ENCODE results near the gene SUCLG1.
"Not testable (repeated sequence)": the region's sequence is repeated elsewhere in the genome, so short reads cannot be mapped to it uniquely, and the experiment has no call there.

Gene SUCLG1

DNA sequence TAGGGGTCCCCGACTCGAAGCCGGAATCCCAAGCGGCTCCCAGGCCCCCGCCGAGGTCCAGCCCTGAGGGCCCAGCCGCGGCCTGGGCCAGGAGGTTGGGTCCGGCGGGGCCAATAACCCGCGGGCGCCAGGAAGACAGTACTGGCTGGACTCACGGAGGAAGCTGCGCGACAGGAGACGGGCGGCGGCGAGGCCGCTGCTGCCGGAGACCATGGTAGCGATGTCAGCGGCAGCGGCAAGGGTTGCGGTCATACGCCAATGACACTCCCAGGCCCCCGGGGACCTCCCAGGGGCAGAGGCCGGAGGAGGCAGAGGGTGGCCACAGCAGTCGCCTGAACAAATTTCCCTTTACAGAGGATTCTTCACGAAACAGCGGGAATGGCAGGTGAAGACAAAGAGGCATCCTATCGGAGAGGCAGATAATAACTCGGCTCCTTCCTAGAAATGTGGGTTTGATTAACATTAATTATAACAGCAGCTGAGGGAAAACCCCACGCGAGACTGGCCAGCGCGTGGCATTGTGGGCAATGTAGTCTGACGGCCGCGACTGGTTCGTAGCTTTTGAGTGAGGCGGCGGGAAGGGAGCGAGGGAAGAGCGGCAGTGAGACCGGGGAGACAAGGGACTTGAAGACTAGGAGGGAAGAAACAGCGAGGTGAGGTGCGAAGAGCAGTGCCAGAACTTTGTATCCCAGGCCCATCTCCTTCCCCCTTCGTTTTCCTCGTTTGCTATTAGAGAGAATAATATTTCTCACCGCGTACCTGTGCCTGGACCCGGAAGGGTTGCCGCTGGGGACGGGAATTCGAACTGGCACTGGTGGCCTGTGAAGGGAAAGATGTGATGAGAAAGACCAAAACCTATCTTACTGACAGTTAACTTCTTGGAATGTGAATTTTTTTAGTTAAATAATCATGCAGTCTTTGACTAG, at the start of gene SUCLG1:
Gene SUCLG1 (minus strand): TSS at position 263 of the 926 bp plus-strand sequence. CDS start 11 bp downstream, at position 252.
- peak; percentile 62 to 90 for DNase-seq

DNA sequence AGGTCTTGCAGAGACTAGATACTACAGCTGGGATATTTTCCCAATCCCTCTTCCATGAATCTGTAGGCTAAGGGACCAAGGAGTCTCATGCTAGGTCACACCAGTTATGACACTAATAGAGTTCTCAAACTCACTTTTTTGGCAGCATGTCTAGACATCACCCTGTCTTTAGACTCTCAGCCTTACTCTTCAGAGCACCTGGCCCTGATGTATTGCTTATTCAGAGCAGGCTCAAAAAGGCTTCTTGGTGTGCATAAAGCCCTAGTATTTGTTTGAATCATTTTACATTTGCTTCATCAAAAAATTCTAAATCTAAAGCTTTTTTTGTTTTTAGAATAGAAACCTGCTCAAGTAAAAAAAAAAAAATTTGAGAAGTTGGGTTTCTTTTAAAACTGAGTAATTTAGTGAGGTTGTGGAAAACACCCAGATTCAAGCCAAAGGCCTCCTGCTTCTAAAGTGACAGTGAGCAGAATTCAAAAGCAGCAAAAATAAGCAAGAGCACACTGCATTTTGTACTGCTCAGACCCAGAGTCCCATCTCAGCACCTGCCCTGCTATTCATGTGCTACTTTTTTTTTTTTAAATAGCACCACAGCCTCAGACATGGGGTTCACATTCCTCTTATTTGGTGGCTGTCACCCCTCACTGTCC, 39.2 kb upstream of the SUCLG1 start:
- DNase-seq, result no peak

DNA sequence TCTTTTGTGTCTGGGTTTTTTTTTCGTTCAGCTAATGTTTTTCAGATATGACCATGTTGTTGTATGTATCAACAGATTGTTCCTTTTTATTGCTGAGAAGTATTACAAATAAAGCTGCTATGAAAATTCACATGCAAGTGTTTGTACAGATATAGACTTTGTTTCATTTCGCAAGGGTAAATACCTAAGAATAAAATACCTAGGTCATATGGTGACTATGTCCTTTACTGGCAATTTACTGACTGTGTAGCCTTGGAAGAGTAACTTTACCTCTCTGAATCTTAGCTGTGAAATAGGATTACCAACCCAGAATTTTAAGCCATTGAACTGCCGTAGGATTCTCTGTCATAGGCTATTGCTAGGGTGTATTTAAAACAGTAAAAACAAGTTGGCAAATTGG, 38.2 kb upstream of the SUCLG1 start:
- DNase-seq, result no peak

DNA sequence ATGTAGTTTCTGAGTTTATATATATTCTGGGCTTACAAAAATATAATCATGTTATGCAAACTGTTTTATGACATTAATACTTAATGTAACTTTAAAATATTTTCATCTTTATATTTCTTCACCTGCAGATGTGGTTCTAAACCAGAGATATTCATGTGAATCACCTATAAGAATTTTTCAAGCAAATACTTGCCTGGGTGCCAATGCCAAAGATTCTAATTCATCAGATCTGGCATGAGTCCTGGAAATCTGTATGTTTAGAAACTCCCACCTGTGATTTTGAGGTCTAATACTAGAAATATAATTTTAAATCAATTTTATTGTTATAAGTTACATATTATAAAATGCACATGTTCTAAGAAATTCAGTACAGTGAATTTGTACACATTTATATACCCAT, 37.3 kb upstream of the SUCLG1 start:
- DNase-seq, result no peak

DNA sequence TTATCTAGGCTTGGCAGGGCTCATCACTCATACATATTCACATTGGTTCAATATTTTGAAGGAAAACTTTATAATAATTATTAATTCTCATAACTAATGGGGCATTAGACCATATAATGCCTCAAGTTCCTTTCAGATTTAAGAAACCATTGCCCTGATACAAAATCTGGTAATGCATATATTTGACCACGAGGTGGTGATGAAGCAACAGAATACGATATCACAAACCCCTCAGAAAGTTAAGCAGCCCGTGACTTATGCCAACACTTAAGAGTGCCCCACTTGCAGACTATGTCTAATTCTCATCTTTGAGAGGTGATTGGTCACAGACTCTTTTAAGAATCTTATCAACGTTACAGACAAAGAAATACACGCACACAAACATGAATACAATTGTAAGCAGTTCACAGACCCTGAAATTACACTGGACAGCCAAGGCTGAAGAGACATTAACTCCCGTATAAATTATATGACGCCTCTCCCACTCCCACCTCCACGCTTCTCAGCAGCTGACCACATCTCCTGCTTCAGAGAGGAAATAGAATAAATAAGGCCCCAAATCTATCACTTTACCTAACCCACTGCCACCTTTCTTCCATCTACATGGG, 36.6 kb upstream of the SUCLG1 start:
- peak; percentile 17 to 65 for DNase-seq

DNA sequence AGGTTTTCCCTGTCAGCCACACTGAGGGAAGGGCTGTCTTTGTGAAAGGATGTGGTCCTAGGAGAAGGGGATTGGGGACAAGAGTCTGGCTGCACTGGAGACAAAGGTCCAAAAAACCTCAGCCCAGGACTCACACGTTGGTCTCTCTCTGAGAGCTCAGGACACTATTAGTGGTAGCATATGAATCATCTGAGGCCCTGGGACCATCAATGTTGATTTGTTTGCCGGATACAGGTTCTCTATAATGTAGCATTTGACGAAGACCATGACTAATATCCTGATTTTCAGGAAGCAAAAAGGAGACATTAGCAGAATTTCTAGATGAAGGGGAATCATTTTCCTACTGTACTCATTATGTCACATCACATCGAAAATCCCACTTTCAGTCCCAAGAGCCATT, 35.0 kb upstream of the SUCLG1 start:
- no peak for DNase-seq

DNA sequence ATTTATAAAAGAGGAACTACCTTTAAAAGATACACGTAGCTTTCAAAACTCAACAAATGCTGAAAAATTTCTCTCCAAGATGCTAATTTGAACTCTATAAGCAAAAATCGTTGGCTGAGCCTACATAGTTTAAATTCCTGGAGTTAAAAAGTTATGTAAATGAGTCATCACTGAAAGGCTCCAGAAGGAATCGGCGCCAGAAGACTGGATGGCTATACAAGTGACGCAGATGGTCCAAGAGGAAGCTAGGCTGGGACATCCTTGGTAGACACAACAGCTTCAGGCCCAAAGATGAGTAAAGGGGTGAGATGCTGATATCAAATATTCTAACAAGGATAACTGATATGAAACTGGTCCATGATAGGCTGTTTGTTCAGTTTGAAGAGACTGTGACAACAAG, 34.4 kb upstream of the SUCLG1 start:
- peak in 1 of 2 experiments; percentile 34 for DNase-seq

DNA sequence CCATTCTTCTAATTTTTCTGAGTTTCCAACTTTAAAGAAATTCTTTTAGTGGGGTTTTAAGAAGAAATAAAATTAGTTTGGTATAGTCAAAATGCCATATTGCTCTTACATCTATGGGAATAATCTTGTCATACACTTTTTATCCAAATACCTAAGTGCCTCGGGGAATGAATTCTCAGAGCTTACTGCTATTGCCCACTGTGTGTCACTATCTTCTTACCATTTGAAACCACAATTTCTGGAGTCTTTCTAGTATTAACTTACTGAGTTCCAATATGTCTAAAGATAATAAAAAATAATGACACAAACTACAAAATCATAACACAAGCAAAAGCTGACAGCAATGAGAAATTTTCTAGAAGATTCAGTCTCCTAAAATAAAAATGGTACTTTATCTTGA, 33.5 kb upstream of the SUCLG1 start:
- peak in 1 of 2 experiments; percentile 3 for DNase-seq

DNA sequence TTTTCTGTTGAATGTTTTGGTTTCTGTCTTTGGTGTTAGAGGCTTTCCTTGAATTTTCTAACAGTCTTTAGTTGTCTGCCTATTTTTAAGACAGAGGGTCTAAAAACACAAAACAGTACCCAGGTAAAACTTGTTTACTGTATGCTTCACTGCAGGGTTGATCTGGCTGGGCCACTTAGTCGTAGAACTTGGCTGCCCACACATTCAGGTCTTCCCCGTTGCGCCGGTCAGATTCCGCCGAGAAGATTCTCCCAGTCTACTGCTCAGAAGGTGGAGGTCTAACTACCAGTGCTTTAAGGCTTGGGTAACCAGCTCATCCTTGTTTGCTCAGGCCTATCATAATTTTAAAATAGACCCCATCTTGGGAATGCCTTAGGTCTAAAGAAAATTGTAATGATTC, 32.7 kb upstream of the SUCLG1 start:
- no peak for DNase-seq

DNA sequence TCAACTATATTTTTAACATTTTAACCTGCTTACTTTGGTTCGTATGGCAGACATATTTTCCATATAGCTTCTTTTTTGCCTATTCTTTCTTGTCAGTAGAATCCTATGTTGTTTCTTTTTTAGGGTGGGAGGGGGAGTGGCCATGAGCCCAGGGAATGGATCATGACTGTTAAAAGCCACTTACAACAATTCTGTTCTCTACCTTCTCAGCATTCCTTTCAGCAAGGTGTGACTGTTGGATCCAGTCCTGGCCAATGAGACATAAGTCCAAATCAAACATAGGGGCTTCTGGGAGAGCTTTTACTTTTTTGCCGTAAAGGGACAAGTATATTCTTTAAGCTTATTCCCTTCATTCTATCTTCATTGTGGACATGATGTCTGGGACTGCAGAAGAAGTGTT, 32.2 kb upstream of the SUCLG1 start:
- no peak for DNase-seq

DNA sequence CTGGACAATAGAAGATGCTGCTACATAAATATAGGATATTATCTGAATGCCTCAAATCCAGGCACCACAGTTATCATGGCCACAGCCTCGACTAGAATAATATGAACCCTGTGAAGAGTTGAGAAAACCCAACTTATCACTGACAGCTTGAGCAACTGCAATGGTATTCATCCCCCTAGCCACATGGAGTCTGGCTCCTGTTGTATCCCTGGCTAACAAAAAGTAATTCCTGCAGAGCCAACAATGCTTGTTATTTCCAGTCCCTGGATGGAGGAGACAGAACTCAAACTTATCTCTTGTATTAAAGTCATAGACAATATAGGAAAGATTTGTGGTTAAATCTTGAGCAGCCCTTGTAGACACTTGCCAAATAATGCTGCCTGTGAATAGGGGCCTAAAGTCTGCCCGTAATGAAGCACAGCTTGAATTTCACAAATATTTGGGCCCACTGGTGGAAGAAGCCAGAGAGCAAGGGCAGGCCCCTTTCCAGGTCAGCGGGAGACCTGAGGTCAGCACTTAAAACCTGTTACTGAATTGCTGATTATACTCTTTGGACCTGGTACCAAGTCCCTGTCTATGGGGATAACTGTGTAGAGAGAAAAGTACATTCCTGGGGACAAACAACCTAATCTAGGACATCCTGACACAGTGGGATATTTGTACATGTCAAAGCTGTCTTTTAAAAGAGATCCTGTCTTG, 28.4 kb upstream of the SUCLG1 start:
- DNase-seq, result no peak

DNA sequence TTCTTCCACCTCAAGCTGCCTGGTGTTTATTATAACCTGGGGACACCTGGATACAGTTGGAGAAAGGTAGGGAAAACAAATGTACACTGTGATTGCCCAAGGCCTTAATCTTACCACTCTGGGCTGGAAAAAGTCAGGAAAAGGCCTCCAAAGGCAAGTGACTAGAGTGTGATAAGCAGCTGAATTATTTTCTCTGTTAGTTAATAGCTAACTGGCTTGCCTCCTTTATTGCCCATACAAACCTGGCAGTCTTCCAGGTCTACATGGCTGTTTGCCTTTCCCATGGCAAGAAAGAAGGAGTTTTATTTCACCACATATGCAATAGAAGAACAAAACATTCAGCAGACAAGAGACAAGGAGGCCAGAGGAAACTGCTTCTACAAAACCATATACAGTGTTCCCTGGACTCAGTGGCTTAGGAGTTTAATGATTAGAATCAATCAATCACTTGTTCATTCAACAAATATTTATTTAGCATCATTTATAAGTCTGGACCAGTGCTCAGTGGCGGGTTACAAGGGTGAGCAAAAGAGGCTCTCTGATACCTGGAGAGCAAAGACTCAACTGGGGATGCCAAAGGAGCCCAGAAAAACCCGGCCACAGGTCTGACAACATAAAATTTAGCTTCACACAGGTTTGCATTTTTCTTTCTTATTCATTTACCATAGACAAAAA, 27.5 kb upstream of the SUCLG1 start:
- DNase-seq, result no peak

DNA sequence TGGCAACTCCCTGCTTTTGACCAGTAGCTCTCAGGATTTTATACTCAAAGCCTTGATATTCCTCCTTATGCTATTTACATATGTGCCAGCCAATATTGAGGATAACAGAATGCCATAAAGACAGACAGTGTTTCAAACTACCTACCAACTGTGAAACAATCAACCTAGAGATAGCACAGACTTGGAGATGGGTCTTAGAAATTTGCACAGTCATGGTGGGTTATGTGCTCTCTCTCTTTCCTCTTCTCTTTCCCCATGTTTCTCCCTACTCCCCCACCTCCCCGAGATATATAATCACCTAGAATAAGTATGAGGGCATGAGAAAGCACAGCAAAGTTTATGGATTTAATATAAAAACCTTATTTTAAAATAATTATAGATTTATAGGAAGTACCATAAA, 24.2 kb upstream of the SUCLG1 start:
- no peak for DNase-seq

DNA sequence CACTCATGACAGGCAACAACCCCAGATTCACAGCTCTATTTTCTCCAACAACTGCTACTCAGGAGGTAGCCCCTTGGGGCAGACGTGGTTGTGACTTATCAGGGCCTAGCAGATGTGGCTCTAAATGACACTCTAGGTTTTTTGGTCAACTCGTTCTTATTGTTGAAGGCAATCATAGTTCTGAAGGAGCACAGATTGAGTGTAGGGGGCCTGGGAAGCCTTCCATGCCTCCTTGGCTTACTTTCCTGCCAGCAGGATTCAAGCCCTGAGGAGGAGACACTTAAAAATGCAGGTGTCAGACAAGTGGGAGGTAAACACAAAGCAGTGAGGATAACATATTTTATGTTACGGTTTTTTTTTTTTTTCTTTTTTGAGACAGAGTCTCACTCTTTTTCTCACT, 23.5 kb upstream of the SUCLG1 start:
- DNase-seq, result no peak

DNA sequence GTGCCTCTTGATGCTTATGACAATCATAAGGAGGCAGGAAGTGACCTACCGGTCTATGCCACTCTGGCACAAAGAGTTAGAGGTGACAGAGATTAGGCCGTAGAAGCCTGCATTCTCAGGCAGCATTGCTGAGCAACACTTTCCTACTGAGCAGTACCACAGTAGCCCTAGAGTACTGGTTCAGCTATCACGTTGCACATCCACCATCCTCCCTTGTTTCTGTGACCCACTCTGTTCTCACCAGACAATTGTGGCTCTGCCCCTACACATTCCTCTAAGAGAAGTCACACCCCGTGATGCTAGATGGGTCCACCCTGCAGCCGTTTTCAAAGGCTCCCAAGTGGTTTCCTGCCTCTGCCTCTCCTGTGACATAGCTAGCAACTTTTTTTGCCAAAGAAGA, 22.6 kb upstream of the SUCLG1 start:
- DNase-seq, result no peak

DNA sequence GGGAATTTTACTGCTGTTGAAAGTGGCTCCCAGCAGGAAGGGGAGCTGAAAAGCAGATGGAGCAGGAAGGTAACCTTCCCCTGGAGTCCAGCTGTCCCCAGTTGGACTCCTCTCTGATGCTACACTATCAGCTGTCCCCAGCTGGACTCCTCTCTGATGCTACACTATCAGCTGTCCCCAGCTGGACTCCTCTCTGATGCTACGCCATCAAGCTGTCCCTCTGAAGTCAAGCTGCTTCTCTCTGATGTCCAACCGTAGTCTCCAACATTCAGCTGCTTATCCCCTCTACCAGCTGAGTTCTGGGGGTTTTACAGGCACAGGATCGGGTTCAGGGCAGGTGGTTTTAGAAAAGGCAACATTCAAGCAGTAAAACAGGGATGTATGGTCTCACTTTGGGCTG, 19.8 kb upstream of the SUCLG1 start:
- DNase-seq, result no peak

DNA sequence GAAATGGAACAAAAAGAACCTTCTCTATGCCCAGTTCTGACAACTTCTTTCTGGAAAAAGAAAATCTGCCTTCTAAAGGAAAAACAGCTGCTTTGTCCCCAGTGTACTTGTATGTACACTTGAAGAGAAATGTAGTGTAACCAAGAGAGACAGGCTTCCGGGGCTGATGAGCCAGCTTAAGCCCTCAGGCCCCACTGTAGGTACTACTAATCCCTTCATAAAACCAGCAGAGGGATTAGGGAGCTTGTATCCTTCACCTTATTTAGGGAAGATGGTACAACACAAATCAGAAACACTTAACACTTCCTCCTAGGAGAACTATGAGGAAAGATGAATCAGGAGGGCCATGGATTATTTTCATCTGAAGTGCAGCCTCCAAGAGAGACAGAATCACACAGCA, 18.8 kb upstream of the SUCLG1 start:
- no peak for DNase-seq

DNA sequence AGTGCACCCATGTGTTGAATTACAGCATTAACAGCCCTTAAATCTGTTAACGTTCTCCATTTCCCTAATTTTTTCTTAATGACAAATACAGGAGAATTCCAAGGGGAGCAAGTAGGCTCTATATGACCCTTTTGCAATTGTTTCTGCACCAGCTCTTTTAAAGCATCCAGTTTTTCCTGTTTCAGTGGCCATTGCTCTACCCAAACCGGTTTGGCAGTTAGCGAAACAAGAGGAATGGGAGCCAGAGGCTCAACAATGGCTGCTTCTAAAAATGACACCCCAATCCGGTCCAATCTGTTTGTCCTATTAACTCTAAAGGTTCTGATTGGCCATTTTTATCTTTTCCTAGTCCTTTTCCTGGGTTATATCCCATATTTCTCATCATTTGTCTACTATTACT, 15.1 kb upstream of the SUCLG1 start:
- no peak for DNase-seq

DNA sequence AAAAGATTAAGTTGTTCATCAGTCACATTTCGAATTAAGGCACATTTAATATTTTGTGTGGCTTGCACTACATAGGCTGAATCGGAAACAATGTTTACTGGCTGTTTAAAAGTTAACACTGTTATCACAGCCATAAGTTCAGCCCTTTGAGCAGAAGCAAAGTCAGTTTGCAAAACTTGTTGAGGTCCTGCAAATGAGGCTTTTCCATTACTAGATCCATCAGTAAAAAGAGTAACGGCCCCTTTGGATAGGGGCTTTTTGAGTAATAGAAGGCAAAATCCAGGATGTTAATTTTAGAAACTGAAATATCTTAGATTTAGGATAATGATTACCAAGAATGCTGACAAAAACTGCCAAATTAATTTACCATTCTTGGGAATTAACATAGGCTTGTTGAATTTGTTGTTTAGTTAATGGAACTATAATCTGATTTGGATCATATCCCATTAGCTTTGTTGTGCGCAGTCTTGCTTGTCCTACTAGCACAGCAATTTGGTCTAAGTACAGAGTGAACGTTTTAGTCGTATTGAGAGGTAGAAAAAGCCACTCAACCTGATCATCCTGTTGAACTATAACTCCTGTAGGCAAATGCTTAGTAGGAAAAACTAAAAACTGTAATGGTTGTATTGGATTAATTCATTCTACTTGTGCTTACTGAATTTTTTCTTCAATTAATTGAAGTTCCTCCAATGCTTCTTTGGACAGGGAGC, 13.9 kb upstream of the SUCLG1 start:
- DNase-seq, result no peak

DNA sequence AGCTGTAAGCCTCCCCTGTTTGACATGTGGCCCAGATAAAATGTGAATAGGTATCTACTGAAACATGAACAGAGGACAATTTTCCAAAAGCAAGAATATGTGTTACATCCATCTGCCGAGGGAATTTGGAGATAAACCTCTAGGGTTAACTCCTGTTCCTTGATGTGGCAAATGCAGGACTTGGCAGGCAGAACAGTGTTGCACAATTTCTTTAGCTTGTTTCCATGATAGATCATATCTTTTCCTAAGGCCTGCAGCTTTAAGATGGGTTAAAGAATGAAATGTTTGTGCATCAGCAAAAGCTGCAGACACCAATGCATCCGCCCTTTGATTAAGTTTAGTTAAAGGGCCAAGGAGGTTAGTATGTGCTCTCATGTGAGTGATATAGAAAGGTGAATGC, 13.3 kb upstream of the SUCLG1 start:
- DNase-seq, result not testable (repeated sequence)

DNA sequence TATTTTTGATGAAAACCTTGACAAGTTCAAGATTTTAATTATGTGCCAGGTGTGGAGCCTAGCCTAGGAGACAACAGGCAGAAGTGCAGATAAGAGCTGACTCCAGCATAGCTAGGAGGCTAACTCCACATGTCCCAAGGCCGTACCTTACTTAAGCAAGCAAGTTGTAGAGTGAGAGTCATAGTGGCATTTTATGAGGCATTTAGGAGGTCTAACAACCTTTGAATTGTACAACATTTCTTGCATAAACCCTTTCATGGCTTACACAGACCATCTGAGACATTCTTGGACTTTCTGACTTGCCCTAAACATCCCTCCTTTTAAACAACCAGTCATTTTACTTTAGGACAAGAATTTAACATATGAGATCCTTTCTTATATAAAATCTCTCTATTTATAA, 8.3 kb upstream of the SUCLG1 start:
- no peak for DNase-seq

DNA sequence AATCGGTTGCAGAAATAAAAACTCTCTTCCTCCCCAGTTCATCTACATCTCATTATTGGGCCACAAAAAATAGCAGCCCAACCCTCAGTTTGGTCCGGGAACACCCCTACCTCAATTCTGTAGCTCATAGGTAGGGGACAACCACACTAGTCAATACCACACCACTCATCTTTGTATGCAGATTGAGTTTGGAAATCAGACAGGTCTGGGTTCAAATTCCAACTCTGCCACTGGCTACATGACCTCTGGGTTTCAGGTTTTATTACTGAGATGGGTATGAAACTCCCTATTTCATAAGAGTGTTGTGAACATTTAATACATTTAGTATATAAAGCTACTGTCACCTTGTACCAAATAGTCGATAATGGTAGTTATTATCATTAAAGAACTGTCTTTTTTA, 2.2 kb upstream of the SUCLG1 start:
- DNase-seq, result no peak
